ENCODE results near the gene ERI3.

DNA sequence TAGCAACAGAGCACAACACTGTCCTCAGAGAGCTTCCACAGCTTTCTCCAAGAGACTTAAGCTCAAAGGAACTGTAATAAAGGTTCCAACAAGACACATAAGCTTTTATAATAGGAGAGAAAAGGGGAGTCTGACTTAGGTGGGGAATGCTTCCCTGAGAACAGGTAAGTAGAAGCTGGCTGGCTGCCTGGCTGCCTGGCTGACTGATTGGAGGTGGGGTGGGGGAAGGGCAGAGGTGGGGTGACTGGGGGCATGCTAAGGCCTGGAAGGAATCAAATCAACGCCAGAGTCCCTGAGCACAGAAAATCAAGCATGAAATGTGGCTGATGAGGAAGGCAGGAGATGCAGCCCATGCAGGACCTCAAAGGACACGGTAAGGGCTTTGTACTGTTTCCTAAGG, 96.0 kb downstream of the ERI3 start:
- TF ChIP-seq, protein P1, sequence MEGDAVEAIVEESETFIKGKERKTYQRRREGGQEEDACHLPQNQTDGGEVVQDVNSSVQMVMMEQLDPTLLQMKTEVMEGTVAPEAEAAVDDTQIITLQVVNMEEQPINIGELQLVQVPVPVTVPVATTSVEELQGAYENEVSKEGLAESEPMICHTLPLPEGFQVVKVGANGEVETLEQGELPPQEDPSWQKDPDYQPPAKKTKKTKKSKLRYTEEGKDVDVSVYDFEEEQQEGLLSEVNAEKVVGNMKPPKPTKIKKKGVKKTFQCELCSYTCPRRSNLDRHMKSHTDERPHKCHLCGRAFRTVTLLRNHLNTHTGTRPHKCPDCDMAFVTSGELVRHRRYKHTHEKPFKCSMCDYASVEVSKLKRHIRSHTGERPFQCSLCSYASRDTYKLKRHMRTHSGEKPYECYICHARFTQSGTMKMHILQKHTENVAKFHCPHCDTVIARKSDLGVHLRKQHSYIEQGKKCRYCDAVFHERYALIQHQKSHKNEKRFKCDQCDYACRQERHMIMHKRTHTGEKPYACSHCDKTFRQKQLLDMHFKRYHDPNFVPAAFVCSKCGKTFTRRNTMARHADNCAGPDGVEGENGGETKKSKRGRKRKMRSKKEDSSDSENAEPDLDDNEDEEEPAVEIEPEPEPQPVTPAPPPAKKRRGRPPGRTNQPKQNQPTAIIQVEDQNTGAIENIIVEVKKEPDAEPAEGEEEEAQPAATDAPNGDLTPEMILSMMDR (IDR thresholded peaks at IDR 0.05), result no peak
- TF ChIP-seq POLR2A (IDR thresholded peaks at IDR 0.05), result no peak
